ENCODE measurements around the gene STYX. TPM values are rescaled to one million over a fixed set of nuclear protein-coding genes. Genes with fewer than 3 reads are reported as not detected.
A peak's percentile ranks its signal among the peaks of the same experiment; 100 is the strongest.
"Not testable (repeated sequence)": the region's sequence is repeated elsewhere in the genome, so short reads cannot be mapped to it uniquely, and the experiment has no call there.

The STYX gene
- total RNA-seq, 2 experiments from 2014 or later = 20.7 to 24.4 TPM

GRCh38 chr14:52703225-52703624 is 26.7 kb upstream of the STYX start:
- Mint-ChIP-seq H3K27ac (no peak overlapping the region), H3K27me3 (no peaks in the 10 kb centered on the region), H3K9me3 (no peaks in the 10 kb centered on the region), H3K4me3 (no peak overlapping the region), H3K36me3 (ENCODE audit: low read depth) (peaks cover 8% of the 10 kb centered on the region), H3K4me1 (peaks cover 19% of the 10 kb centered on the region)
- no peak for DNase-seq
- POLR2A ChIA-PET = no interaction called here
- CTCF ChIA-PET = no interaction called here

DNA sequence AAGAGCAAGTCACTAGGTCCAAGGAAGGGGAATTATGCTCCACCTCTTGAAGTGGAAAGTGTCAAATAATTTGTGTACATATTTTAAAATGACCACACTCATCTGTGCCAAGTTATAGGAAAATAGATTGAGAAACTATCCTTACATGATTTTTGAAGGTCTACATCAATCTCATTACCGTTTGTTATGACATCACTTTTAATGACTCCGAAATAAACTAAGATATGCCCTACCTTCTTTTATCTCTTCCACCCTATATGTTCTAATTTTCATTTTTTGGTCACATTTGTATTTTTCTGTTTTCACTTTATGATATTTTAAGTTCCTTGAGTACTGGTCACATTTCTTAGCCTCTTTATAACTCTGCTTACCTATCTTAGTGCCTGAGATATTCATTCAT is 26.3 kb upstream of the STYX start:
- H3K4me3 Mint-ChIP-seq = no peak overlapping the region
- H3K27me3 Mint-ChIP-seq = no peaks in the 10 kb centered on the region
- H3K36me3 Mint-ChIP-seq (ENCODE audit: low read depth) = peaks cover 13% of the 10 kb centered on the region
- ChIA-PET CTCF (no interaction called here), POLR2A (interaction anchor here (0.7 kb wide), 1 partner anchor 24 kb away, joined by 3 read pairs; no protein-coding TSS in a partner anchor)
- peaks cover 24% of the 10 kb centered on the region for H3K4me1 Mint-ChIP-seq
- H3K9me3 Mint-ChIP-seq = no peaks in the 10 kb centered on the region
- H3K27ac Mint-ChIP-seq = no peak overlapping the region
- no peak for DNase-seq

- Mint-ChIP-seq H3K27ac (peak overlapping the region; percentile 95), H3K9me3 (no peaks in the 10 kb centered on the region), H3K4me1 (peaks cover 41% of the 10 kb centered on the region), H3K4me3 (peak overlapping the region; percentile 97), H3K27me3 (no peaks in the 10 kb centered on the region), H3K36me3 (ENCODE audit: low read depth) (peaks cover 33% of the 10 kb centered on the region)
- ChIA-PET CTCF (interaction anchor here (1.2 kb wide), 1 partner anchor 9 kb away, joined by 5 read pairs; no protein-coding TSS in a partner anchor), POLR2A (no interaction called here)
- peak; percentile 40 for DNase-seq
Observed at GRCh38 chr14:52706286-52706685, 23.7 kb upstream of the STYX start.

- no peaks in the 10 kb centered on the region for H3K27me3 Mint-ChIP-seq
- peaks cover 44% of the 10 kb centered on the region for H3K4me1 Mint-ChIP-seq
- H3K36me3 Mint-ChIP-seq (ENCODE audit: low read depth) = peaks cover 40% of the 10 kb centered on the region
- peak within 1 kb of the TSS; percentile 97 for H3K4me3 Mint-ChIP-seq
- POLR2A ChIA-PET = interaction anchor here (0.6 kb wide), 1 partner anchor 32 kb away, joined by 3 read pairs; no protein-coding TSS in a partner anchor
- peak; percentile 96 for DNase-seq
- no peaks in the 10 kb centered on the region for H3K9me3 Mint-ChIP-seq
- peak within 1 kb of the TSS; percentile 95 for H3K27ac Mint-ChIP-seq
- CTCF ChIA-PET = interaction anchor here (0.6 to 1.2 kb wide), 3 partner anchors 10 to 256 kb away, joined by 3 to 5 read pairs (median 4); no protein-coding TSS in a partner anchor
Observed at GRCh38 chr14:52706724-52707706, 23.0 kb upstream of the STYX start, which contains the start of gene PSMC6. Gene PSMC6 (plus strand): TSS chr14:52707200. CDS start chr14:52707220, 20 bp downstream.

DNA sequence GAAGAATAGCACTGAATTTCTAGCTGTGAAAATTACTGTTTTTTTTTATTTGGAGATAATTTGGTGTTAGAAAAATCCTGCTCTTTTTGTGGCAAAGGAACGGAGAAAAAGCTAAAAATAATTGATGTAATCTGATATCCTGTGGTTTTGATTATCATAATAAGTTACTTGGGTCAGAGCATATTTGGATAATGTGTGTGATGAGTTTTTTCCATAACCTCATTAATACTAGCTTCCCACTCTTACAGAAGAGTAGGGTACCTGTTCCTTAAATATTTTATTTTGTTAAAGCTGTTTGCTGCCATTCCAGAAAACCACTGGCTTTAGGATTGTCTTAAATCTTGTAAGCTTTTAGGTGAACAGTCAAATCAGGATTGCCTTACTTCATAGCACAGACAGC is 18.3 kb upstream of the STYX start:
- Mint-ChIP-seq H3K36me3 (ENCODE audit: low read depth) (peaks cover 71% of the 10 kb centered on the region), H3K27me3 (no peaks in the 10 kb centered on the region), H3K27ac (no peak overlapping the region), H3K9me3 (no peaks in the 10 kb centered on the region), H3K4me1 (peaks cover 34% of the 10 kb centered on the region), H3K4me3 (no peak overlapping the region)
- no peak for DNase-seq
- POLR2A ChIA-PET = no interaction called here
- CTCF ChIA-PET = interaction anchor here (1.3 to 1.6 kb wide), 3 partner anchors 9 to 16 kb away, joined by 4 to 6 read pairs (median 5); partner anchors contain the start of gene ERO1A

DNA sequence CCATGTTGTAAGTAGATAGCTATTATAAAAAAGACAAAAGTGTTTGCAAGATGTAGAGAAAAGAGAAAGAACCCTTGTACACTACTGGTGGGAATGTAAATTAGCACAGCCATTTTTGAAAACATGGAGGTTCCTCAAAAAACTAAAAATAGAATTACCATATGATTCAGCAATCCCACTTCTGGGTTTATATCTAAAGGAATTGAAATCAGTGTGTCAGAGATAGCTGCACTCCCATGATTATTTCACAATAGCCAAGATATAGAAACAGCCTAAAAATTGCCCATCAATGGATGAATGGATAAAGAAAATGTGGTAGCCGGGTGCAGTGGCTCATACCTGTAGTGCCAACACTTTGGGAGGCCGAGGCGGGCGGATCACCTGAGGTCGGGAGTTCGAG is 13.8 kb upstream of the STYX start:
- ChIA-PET POLR2A (no interaction called here), CTCF (interaction anchor here (1.0 kb wide), 1 partner anchor 24 kb away, joined by 3 read pairs; no protein-coding TSS in a partner anchor)
- no peak overlapping the region for H3K27ac Mint-ChIP-seq
- no peaks in the 10 kb centered on the region for H3K27me3 Mint-ChIP-seq
- H3K4me3 Mint-ChIP-seq = no peak overlapping the region
- no peaks in the 10 kb centered on the region for H3K9me3 Mint-ChIP-seq
- no peak for DNase-seq
- peaks cover 63% of the 10 kb centered on the region for H3K36me3 Mint-ChIP-seq (ENCODE audit: low read depth)
- peaks cover 6% of the 10 kb centered on the region for H3K4me1 Mint-ChIP-seq

DNA sequence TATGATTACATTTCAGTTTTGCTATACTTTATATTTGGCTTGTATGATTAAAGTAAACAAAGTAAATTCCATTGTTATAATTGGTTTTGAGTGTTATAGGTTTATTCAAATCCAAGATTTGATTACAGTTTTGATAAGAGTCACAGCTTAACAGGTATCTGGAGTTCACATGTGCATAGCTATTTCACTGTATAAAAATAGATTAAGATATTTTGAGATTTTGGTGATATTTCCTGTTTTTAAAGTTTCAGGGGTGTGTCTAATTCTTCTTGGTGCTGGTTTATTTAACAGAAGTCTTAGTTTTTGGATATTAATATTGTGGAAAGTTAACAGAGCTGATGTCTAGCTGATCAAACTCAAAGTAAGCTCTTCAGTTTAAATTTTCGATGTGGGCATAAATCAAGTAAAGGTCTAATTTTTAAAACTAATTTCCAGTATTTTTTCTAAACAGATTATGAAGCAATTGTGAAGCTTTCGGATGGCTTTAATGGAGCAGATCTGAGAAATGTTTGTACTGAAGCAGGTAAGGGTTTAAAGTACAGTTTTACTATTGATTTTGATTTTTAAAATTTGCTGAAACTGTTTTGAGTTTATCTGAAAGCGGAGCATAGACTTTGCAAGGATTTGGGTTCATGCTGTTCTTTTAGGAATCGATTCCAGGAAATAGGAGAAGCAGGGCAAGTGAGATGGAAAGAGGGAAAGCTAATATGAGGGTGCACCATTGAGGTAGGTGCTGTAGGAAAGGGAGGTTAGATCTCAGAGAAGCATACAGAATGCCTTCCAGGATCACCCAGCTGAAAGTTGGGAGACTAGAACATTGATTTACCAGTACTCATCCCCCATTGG is 6.2 kb upstream of the STYX start:
- no peaks in the 10 kb centered on the region for H3K9me3 Mint-ChIP-seq
- ChIA-PET POLR2A (no interaction called here), CTCF (interaction anchor here (0.6 to 1.5 kb wide), 5 partner anchors 12 to 66 kb away, joined by 3 to 6 read pairs (median 3); no protein-coding TSS in a partner anchor)
- H3K36me3 Mint-ChIP-seq (ENCODE audit: low read depth) = peaks cover 53% of the 10 kb centered on the region
- H3K27ac Mint-ChIP-seq = no peak overlapping the region
- no peak for DNase-seq
- no peak overlapping the region for H3K4me3 Mint-ChIP-seq
- H3K4me1 Mint-ChIP-seq = peaks cover 16% of the 10 kb centered on the region
- no peaks in the 10 kb centered on the region for H3K27me3 Mint-ChIP-seq

GRCh38 chr14:52724360-52724644 is 5.7 kb upstream of the STYX start:
- POLR2A ChIA-PET = no interaction called here
- H3K4me3 Mint-ChIP-seq = no peak overlapping the region
- DNase-seq = no peak
- H3K9me3 Mint-ChIP-seq = no peaks in the 10 kb centered on the region
- peaks cover 50% of the 10 kb centered on the region for H3K36me3 Mint-ChIP-seq (ENCODE audit: low read depth)
- peaks cover 18% of the 10 kb centered on the region for H3K4me1 Mint-ChIP-seq
- no peaks in the 10 kb centered on the region for H3K27me3 Mint-ChIP-seq
- H3K27ac Mint-ChIP-seq = no peak overlapping the region
- CTCF ChIA-PET = interaction anchor here (0.6 to 1.4 kb wide), 3 partner anchors 15 to 67 kb away, joined by 3 read pairs; no protein-coding TSS in a partner anchor

GRCh38 chr14:52727509-52727908 is 2.5 kb upstream of the STYX start:
- H3K27ac Mint-ChIP-seq, DNase-seq, H3K4me3 Mint-ChIP-seq, POLR2A ChIA-PET, H3K27me3 Mint-ChIP-seq, H3K9me3 Mint-ChIP-seq: not testable (repeated sequence)
- peaks cover 21% of the 10 kb centered on the region for H3K4me1 Mint-ChIP-seq
- peaks cover 47% of the 10 kb centered on the region for H3K36me3 Mint-ChIP-seq (ENCODE audit: low read depth)
- CTCF ChIA-PET = interaction anchor here (1.0 kb wide), 1 partner anchor 20 kb away, joined by 3 read pairs; the partner anchor contains the start of gene PSMC6

DNA sequence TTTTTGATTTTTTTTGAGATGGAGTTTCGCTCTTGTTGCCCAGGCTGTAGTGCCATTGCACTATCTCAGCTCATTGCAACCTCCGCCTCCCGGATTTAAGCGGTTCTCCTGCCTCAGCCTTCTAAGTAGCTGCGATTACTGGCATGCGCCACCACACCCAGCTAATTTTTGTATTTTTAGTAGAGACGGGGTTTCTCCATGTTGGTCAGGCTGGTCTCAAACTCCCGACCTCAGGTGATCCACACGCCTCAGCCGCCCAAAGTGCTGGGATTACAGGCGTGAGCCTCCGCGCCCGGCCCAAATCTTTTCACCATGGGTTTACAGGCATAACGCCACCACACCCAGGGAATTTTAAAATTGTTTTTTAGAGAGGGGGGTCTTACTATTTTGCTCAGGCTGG is 931 bp upstream of the STYX start:
- Mint-ChIP-seq H3K4me3 (peak overlapping the region; percentile 25), H3K27ac (peak overlapping the region; percentile 60), H3K4me1 (peaks cover 24% of the 10 kb centered on the region), H3K36me3 (ENCODE audit: low read depth) (peaks cover 52% of the 10 kb centered on the region)
- H3K9me3 Mint-ChIP-seq, DNase-seq, H3K27me3 Mint-ChIP-seq, POLR2A ChIA-PET: not testable (repeated sequence)
- CTCF ChIA-PET = interaction anchor here (0.8 to 1.2 kb wide), 3 partner anchors 20 to 50 kb away, joined by 3 read pairs; no protein-coding TSS in a partner anchor

DNA sequence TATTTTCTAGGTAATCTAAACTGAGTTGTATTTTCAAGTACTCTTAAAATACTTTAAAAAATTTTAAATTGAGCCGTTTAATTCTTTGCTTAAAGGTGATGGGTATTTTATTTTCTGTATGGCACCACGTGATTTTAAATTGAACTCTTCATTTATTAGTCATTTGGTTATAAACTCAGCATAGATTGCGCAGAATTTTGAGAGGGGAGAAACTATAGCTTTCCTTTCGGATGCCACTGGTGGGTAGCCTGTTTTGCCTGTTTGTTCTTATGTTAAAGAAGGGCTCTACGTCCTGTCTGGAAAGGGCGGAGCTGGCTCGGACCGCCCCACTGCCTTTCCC is 411 bp upstream of the STYX start:
- Mint-ChIP-seq H3K4me1 (peaks cover 25% of the 10 kb centered on the region), H3K27ac (peak overlapping the region; percentile 91), H3K9me3 (no peaks in the 10 kb centered on the region), H3K36me3 (ENCODE audit: low read depth) (peaks cover 53% of the 10 kb centered on the region), H3K27me3 (no peaks in the 10 kb centered on the region), H3K4me3 (peak overlapping the region; percentile 92)
- ChIA-PET CTCF (interaction anchor here (0.6 to 1.2 kb wide), 4 partner anchors 10 to 430 kb away, joined by 3 read pairs; no protein-coding TSS in a partner anchor), POLR2A (no interaction called here)
- DNase-seq = no peak

DNA sequence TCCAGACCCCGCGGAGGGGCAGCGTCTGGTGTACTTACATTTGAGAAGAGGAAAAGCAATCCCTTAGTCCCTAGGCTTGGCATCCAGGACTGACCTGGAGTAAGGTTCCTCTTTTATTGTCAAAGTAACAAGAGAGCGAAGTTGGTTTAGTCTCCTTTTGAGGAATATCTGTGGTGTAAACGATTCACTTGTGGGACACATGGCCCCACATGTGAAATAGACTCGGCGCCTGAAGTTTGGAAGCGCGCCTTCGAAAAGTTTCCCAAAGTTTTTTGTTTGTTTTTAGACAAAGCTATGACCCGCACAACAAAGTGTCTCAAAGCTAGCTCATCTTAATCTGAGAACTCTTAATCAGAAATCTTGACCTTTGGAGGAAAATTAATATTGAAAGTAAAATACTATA is 744 bp downstream of the STYX start:
- peaks cover 50% of the 10 kb centered on the region for H3K36me3 Mint-ChIP-seq (ENCODE audit: low read depth)
- CTCF ChIA-PET = interaction anchor here (1.2 kb wide), 1 partner anchor 11 kb away, joined by 6 read pairs; no protein-coding TSS in a partner anchor
- H3K9me3 Mint-ChIP-seq = no peaks in the 10 kb centered on the region

More for the DNA sequence above, 744 bp downstream of the STYX start:
- peak overlapping the region; percentile 91 for H3K27ac Mint-ChIP-seq
- H3K27me3 Mint-ChIP-seq = no peaks in the 10 kb centered on the region
- no peak for DNase-seq
- POLR2A ChIA-PET = interaction anchor here (0.7 kb wide), 1 partner anchor 11 kb away, joined by 4 read pairs; no protein-coding TSS in a partner anchor
- H3K4me1 Mint-ChIP-seq = peaks cover 32% of the 10 kb centered on the region
- peak overlapping the region; percentile 92 for H3K4me3 Mint-ChIP-seq

Data from activated CD4-positive, alpha-beta T cell treated with anti-CD3 and anti-CD28 coated beads, Interleukin-2, amount 10 ng/mL, durations not matched to agents 7 days and 5 days (primary cell).